Measurements from ENCODE around the gene BORCS6. TPM values are rescaled to one million over a fixed set of nuclear protein-coding genes. Genes with fewer than 3 reads are reported as not detected.

BORCS6 gene
- total and polyA plus RNA-seq, 3 experiments from 2014 or later: 8.1 to 30.0 (median 8.8) TPM

GRCh38 chr17:8187517-8188262 is 2.3 kb downstream of the BORCS6 start:
- DNase-seq: peak in 4 of 5 donors; percentile 74 to 93 (median 86)
- no peaks in the 10 kb centered on the region for H3K9me3 Mint-ChIP-seq
- ChIA-PET CTCF (interaction anchor here (0.6 to 5.5 kb wide), 13 partner anchors 12 to 113 kb away, joined by 3 to 63 read pairs (median 6); partner anchors contain the start of genes ALOXE3, AURKB, CTC1 and SLC25A35), POLR2A (interaction anchor here (0.6 to 7.6 kb wide), 13 partner anchors 14 to 708 kb away, joined by 3 to 120 read pairs (median 9); partner anchors contain the start of genes CTC1 and SLC25A35)
- Histone ChIP-seq H3K4me1 (ENCODE audit: insufficient read depth, low read length) (peaks cover 37% of the 10 kb centered on the region), H3K4me3 (ENCODE audit: low read length) (peak overlapping the region; percentile 92), H3K27me3 (ENCODE audit: insufficient read depth, low read length, poor library complexity, severe bottlenecking) (no peaks in the 10 kb centered on the region), H3K27ac (ENCODE audit: low read depth, low read length) (peak overlapping the region; percentile 81), H3K9me3 (ENCODE audit: low read length) (no peaks in the 10 kb centered on the region), H3K36me3 (ENCODE audit: insufficient read depth, low read length) (no peaks in the 10 kb centered on the region)
- no peak overlapping the region for H3K4me3 Mint-ChIP-seq
- peaks cover 16 to 21% (median 17%) of the 10 kb centered on the region in 3 donors for H3K4me1 Mint-ChIP-seq
- H3K36me3 Mint-ChIP-seq: peaks cover 0 to 9% (median 0%) of the 10 kb centered on the region in 3 donors
- peaks cover 0 to 3% of the 10 kb centered on the region in 2 donors for H3K27me3 Mint-ChIP-seq
- H3K27ac Mint-ChIP-seq: no peak overlapping the region

- H3K27me3 ChIP-seq (ENCODE audit: insufficient read depth, low read length, poor library complexity, severe bottlenecking): no peaks in the 10 kb centered on the region
- DNase-seq: peak; percentile 74 to 93 (median 90)
- peaks cover 30% of the 10 kb centered on the region for H3K4me1 ChIP-seq (ENCODE audit: insufficient read depth, low read length)
- ChIA-PET POLR2A (interaction anchor here (1.0 to 7.6 kb wide), 12 partner anchors 10 to 108 kb away, joined by 4 to 120 read pairs (median 8); partner anchors contain the start of genes AURKB, CTC1, SLC25A35 and TMEM107), CTCF (interaction anchor here (0.6 to 5.5 kb wide), 18 partner anchors 10 to 108 kb away, joined by 3 to 63 read pairs (median 5); partner anchors contain the start of genes ALOXE3, AURKB, CTC1 and SLC25A35)
- no peaks in the 10 kb centered on the region for H3K36me3 ChIP-seq (ENCODE audit: insufficient read depth, low read length)
- peak overlapping the region; percentile 81 for H3K27ac ChIP-seq (ENCODE audit: low read depth, low read length)
- Mint-ChIP-seq H3K4me1 (peaks cover 16 to 22% (median 17%) of the 10 kb centered on the region in 3 donors), H3K9me3 (no peaks in the 10 kb centered on the region), H3K36me3 (peaks cover 0 to 9% (median 0%) of the 10 kb centered on the region in 3 donors), H3K4me3 (no peak overlapping the region), H3K27me3 (peaks cover 0 to 6% of the 10 kb centered on the region in 2 donors), H3K27ac (no peak overlapping the region)
- H3K9me3 ChIP-seq (ENCODE audit: low read length): no peaks in the 10 kb centered on the region
- H3K4me3 ChIP-seq (ENCODE audit: low read length): peak overlapping the region; percentile 92
These were observed 3.0 kb downstream of the BORCS6 start for GRCh38 chr17:8186787-8187516.

- Mint-ChIP-seq H3K4me1 (peaks cover 17 to 24% (median 18%) of the 10 kb centered on the region in 3 donors), H3K36me3 (peaks cover 0 to 9% (median 0%) of the 10 kb centered on the region in 3 donors), H3K27ac (no peak overlapping the region), H3K9me3 (no peaks in the 10 kb centered on the region), H3K27me3 (peaks cover 0 to 6% of the 10 kb centered on the region in 2 donors), H3K4me3 (no peak overlapping the region)
- no peaks in the 10 kb centered on the region for H3K27me3 ChIP-seq (ENCODE audit: insufficient read depth, low read length, poor library complexity, severe bottlenecking)
- no peak for DNase-seq
- ChIA-PET CTCF (interaction anchor here (0.7 to 5.5 kb wide), 16 partner anchors 10 to 109 kb away, joined by 3 to 63 read pairs (median 4); partner anchors contain the start of genes ALOXE3, CTC1, HES7 and SLC25A35), POLR2A (interaction anchor here (1.2 to 7.6 kb wide), 13 partner anchors 10 to 109 kb away, joined by 3 to 120 read pairs (median 9); partner anchors contain the start of genes AURKB, CTC1, PER1 and SLC25A35)
- no peaks in the 10 kb centered on the region for H3K36me3 ChIP-seq (ENCODE audit: insufficient read depth, low read length)
- peaks cover 25% of the 10 kb centered on the region for H3K4me1 ChIP-seq (ENCODE audit: insufficient read depth, low read length)
- peak overlapping the region; percentile 81 for H3K27ac ChIP-seq (ENCODE audit: low read depth, low read length)
- no peaks in the 10 kb centered on the region for H3K9me3 ChIP-seq (ENCODE audit: low read length)
- peak overlapping the region; percentile 92 for H3K4me3 ChIP-seq (ENCODE audit: low read length)
These were observed 3.6 kb downstream of the BORCS6 start for GRCh38 chr17:8186446-8186786.

GRCh38 chr17:8185582-8186445 is 4.2 kb downstream of the BORCS6 start:
- Histone ChIP-seq H3K4me1 (ENCODE audit: insufficient read depth, low read length) (peaks cover 21% of the 10 kb centered on the region), H3K27me3 (ENCODE audit: insufficient read depth, low read length, poor library complexity, severe bottlenecking) (no peaks in the 10 kb centered on the region)

GRCh38 chr17:8176998-8177731 is 12.8 kb downstream of the BORCS6 start:
- Histone ChIP-seq H3K4me3 (ENCODE audit: low read length) (peak overlapping the region; percentile 76), H3K27me3 (ENCODE audit: insufficient read depth, low read length, poor library complexity, severe bottlenecking) (no peaks in the 10 kb centered on the region), H3K9me3 (ENCODE audit: low read length) (no peaks in the 10 kb centered on the region), H3K36me3 (ENCODE audit: insufficient read depth, low read length) (no peaks in the 10 kb centered on the region), H3K4me1 (ENCODE audit: insufficient read depth, low read length) (peaks cover 44% of the 10 kb centered on the region), H3K27ac (ENCODE audit: low read depth, low read length) (peak overlapping the region; percentile 81)
- POLR2A ChIA-PET: interaction anchor here (0.6 to 1.7 kb wide), 7 partner anchors 9 to 44 kb away, joined by 3 to 8 read pairs (median 3); partner anchors contain the start of genes BORCS6 and PER1
- Mint-ChIP-seq H3K27me3 (peaks cover 0 to 6% of the 10 kb centered on the region in 2 donors), H3K4me1 (peaks cover 43 to 55% (median 50%) of the 10 kb centered on the region in 3 donors), H3K9me3 (no peaks in the 10 kb centered on the region), H3K36me3 (peaks cover 0 to 7% (median 0%) of the 10 kb centered on the region in 3 donors), H3K4me3 (peak overlapping the region; percentile 89 to 96 (median 93)), H3K27ac (peak overlapping the region; percentile 68 to 100 (median 95))
- no peak for DNase-seq
- CTCF ChIA-PET: interaction anchor here (1.1 to 1.7 kb wide), 3 partner anchors 9 to 58 kb away, joined by 3 to 8 read pairs (median 6); no protein-coding TSS in a partner anchor

More at GRCh38 chr17:8185582-8186445, 4.2 kb downstream of the BORCS6 start:
- Mint-ChIP-seq H3K27ac (no peak overlapping the region), H3K36me3 (peaks cover 0 to 9% (median 0%) of the 10 kb centered on the region in 3 donors), H3K4me1 (peaks cover 14 to 21% (median 18%) of the 10 kb centered on the region in 3 donors), H3K4me3 (no peak overlapping the region), H3K27me3 (peaks cover 0 to 6% of the 10 kb centered on the region in 2 donors), H3K9me3 (no peaks in the 10 kb centered on the region)
- DNase-seq: peak; percentile 82 to 93 (median 84)
- H3K27ac ChIP-seq (ENCODE audit: low read depth, low read length): peak overlapping the region; percentile 81
- no peaks in the 10 kb centered on the region for H3K9me3 ChIP-seq (ENCODE audit: low read length)
- ChIA-PET POLR2A (interaction anchor here (0.7 to 7.6 kb wide), 14 partner anchors 9 to 109 kb away, joined by 3 to 120 read pairs (median 8); partner anchors contain the start of genes AURKB, CTC1, PER1 and SLC25A35), CTCF (interaction anchor here (0.7 to 5.5 kb wide), 14 partner anchors 9 to 67 kb away, joined by 3 to 63 read pairs (median 4); partner anchors contain the start of genes ALOXE3, CTC1, HES7 and TMEM107)
- H3K4me3 ChIP-seq (ENCODE audit: low read length): peak overlapping the region; percentile 92
- H3K36me3 ChIP-seq (ENCODE audit: insufficient read depth, low read length): no peaks in the 10 kb centered on the region

GRCh38 chr17:8176197-8176940 is 13.6 kb downstream of the BORCS6 start, which contains the start of gene TMEM107:
Gene TMEM107, minus strand, starts transcription at chr17:8176380. Its CDS starts 94 bp downstream, at chr17:8176286.
- H3K4me1 ChIP-seq (ENCODE audit: insufficient read depth, low read length): peaks cover 44% of the 10 kb centered on the region
- no peaks in the 10 kb centered on the region for H3K9me3 ChIP-seq (ENCODE audit: low read length)
- Mint-ChIP-seq H3K27me3 (peaks cover 0 to 3% of the 10 kb centered on the region in 2 donors), H3K27ac (peak within 1 kb of the TSS; percentile 92 to 100 (median 96)), H3K4me1 (peaks cover 40 to 52% (median 51%) of the 10 kb centered on the region in 3 donors), H3K36me3 (peaks cover 0 to 7% (median 0%) of the 10 kb centered on the region in 3 donors), H3K9me3 (no peaks in the 10 kb centered on the region), H3K4me3 (peak within 1 kb of the TSS; percentile 89 to 96 (median 93))
- no peaks in the 10 kb centered on the region for H3K27me3 ChIP-seq (ENCODE audit: insufficient read depth, low read length, poor library complexity, severe bottlenecking)
- ChIA-PET CTCF (interaction anchor here (1.1 to 1.7 kb wide), 3 partner anchors 10 to 57 kb away, joined by 3 to 8 read pairs (median 6); no protein-coding TSS in a partner anchor), POLR2A (interaction anchor here (0.6 to 1.7 kb wide), 7 partner anchors 10 to 45 kb away, joined by 3 to 8 read pairs (median 3); partner anchors contain the start of genes BORCS6 and PER1)
- H3K4me3 ChIP-seq (ENCODE audit: low read length): peak within 1 kb of the TSS; percentile 76
- peak; percentile 81 to 92 (median 82) for DNase-seq
- peak within 1 kb of the TSS; percentile 81 for H3K27ac ChIP-seq (ENCODE audit: low read depth, low read length)
- no peaks in the 10 kb centered on the region for H3K36me3 ChIP-seq (ENCODE audit: insufficient read depth, low read length)

Data from CD8-positive, alpha-beta memory T cell (primary cell).